HepG2 (cell line): ENCODE results near the gene MYH7B. TPM values are rescaled to one million over a fixed set of nuclear protein-coding genes. Genes with fewer than 3 reads are reported as not detected.

Experiments used
- ATAC-seq: fragments of 200-7000 bp; cut with Tn5 transposase; 3 replicates; pipeline ENCODE4 v1.9.1; 2020; ENCODE audit warnings: mild to moderate bottlenecking, moderate library complexity
- BruUV-seq: library from RNA; stranded (reverse); fragments of 400-500 nt; replicated peaks from 2 replicates; lab custom pipeline; 2021; lab: Mats Ljungman, UMichigan
- CTCF ChIA-PET: fragments of 300-600 bp; formaldehyde crosslinking; extraction: SDS; loops from one replicate; lab custom pipeline; 2021; ENCODE audit warnings: low total read pairs, inconsistent platforms, low intra/inter-chr PET ratio; lab: Yijun Ruan, JAX
- POLR2A ChIA-PET: fragments of 350-600 bp; sonication (Branson Sonifier 250); formaldehyde crosslinking; loops from one replicate; lab custom pipeline; 2020; ENCODE audit warnings: antibody characterized with exemption, inconsistent platforms; lab: Yijun Ruan, JAX
- DNase-seq: peaks from one replicate; pipeline ENCODE4 v3.0.0-alpha.2; 2015; ENCODE audit warnings: low spot score
- FAIRE-seq: peaks from 3 replicates; lab custom pipeline; 2011; peaks lifted over from hg19 to GRCh38; lab: Jason Lieb, UNC
- H2AFZ ChIP-seq: one replicate; pipeline ENCODE4 v1.6.1; 2011; ENCODE audit warnings: low read length, inconsistent platforms
- H3K27ac ChIP-seq: fragments of 300-600 bp; 3 replicates; pipeline ENCODE4 v1.8.0; 2011; ENCODE audit warnings: mixed run types, mild to moderate bottlenecking, mixed read lengths, low read length, inconsistent platforms; ENCODE audit not compliant: insufficient read depth; ENCODE audit errors: extremely low read length
- H3K27me3 ChIP-seq, 2 experiments: fragments of 200-600 bp in 1 of 2; 2 replicates in 1 of 2; 3 replicates in 1 of 2; pipeline versions ENCODE4 v1.6.0 to v1.8.0; 2011; ENCODE audit warnings: low read length in 2 of 2, mild to moderate bottlenecking in 2 of 2, moderate library complexity in 2 of 2, inconsistent platforms in 1 of 2; ENCODE audit not compliant: insufficient read depth in 2 of 2, control insufficient read depth in 1 of 2
- H3K36me3 ChIP-seq, 2 experiments: fragments of 200-600 bp in 1 of 2; replicated peaks in 1 of 2; 2 replicates in 1 of 2; 3 replicates in 1 of 2; pipeline versions ENCODE4 v1.5.1 to v1.8.0; 2011; ENCODE audit warnings: low read length in 2 of 2, inconsistent platforms in 1 of 2; ENCODE audit not compliant: insufficient read depth in 2 of 2, control insufficient read depth in 1 of 2
- H3K4me1 ChIP-seq: 2 replicates; pipeline ENCODE4 v1.5.1; 2012; ENCODE audit warnings: low read length, inconsistent platforms; ENCODE audit not compliant: insufficient read depth
- H3K4me2 ChIP-seq: 2 replicates; pipeline ENCODE4 v1.6.0; 2011; ENCODE audit warnings: low read depth, low read length, inconsistent platforms
- H3K4me3 ChIP-seq, 3 experiments: fragments of 200-600 bp in 1 of 3; sonication (generic), shearing (Covaris generic) in 1 of 3; replicated peaks in 1 of 3; 2 replicates each; pipeline ENCODE4 v1.5.1; 2011 to 2016; ENCODE audit warnings: low read length in 3 of 3, inconsistent platforms in 2 of 3, low read depth in 2 of 3, mild to moderate bottlenecking in 2 of 3, control low read depth in 1 of 3, mixed read lengths in 1 of 3; ENCODE audit not compliant: insufficient read depth in 1 of 3
- H3K79me2 ChIP-seq: one replicate; pipeline ENCODE4 v1.6.1; 2011; ENCODE audit warnings: low read length, inconsistent platforms; ENCODE audit not compliant: insufficient read depth
- H3K9ac ChIP-seq: 2 replicates; pipeline ENCODE4 v1.6.0; 2011; ENCODE audit warnings: mild to moderate bottlenecking, low read depth, low read length, inconsistent platforms; ENCODE audit not compliant: insufficient read depth
- H3K9me3 ChIP-seq: 2 replicates; pipeline ENCODE4 v1.5.1; 2012; ENCODE audit warnings: mild to moderate bottlenecking, low read length
- H4K20me1 ChIP-seq: 2 replicates; pipeline ENCODE4 v1.6.0; 2011; ENCODE audit warnings: inconsistent platforms, mild to moderate bottlenecking, low read length, moderate library complexity; ENCODE audit not compliant: insufficient read depth
- ATRX ChIP-seq: sonication (generic); formaldehyde crosslinking; IDR thresholded peaks from 2 replicates; pipeline ENCODE4 v1.4.0; 2020; ENCODE audit warnings: missing genetic modification reagents, borderline replicate concordance
- CBFB ChIP-seq: sonication (generic); formaldehyde crosslinking; IDR thresholded peaks from 2 replicates; pipeline ENCODE4 v1.4.0; 2020; ENCODE audit warnings: missing genetic modification reagents
- CEBPG ChIP-seq: IDR thresholded peaks from 2 replicates; pipeline ENCODE4 v1.6.1; 2016
- FLYWCH1 ChIP-seq: sonication (generic); formaldehyde crosslinking; IDR thresholded peaks from 2 replicates; pipeline ENCODE4 v1.8.1; 2023; ENCODE audit warnings: mild to moderate bottlenecking, missing genetic modification reagents
- GATA4 ChIP-seq: sonication (generic); IDR thresholded peaks from 2 replicates; pipeline ENCODE4 v1.6.1; 2016; ENCODE audit warnings: antibody characterized with exemption, low read depth, borderline replicate concordance
- HNRNPLL ChIP-seq: fragments of 200-400 bp; formaldehyde crosslinking; IDR thresholded peaks from 2 replicates; pipeline ENCODE4 v1.6.1; 2017; ENCODE audit warnings: mild to moderate bottlenecking, low read depth, low read length; ENCODE audit not compliant: poor library complexity, severe bottlenecking
- KLF13 ChIP-seq: sonication (generic); formaldehyde crosslinking; IDR thresholded peaks from 2 replicates; pipeline ENCODE4 v1.4.0; 2020; ENCODE audit warnings: mild to moderate bottlenecking, missing genetic modification reagents
- PHB2 ChIP-seq: fragments of 450-650 bp; IDR thresholded peaks from 2 replicates; pipeline ENCODE4 v1.6.1; 2018; ENCODE audit not compliant: partially characterized antibody
- PTBP1 ChIP-seq: fragments of 200-400 bp; formaldehyde crosslinking; IDR thresholded peaks from 2 replicates; pipeline ENCODE4 v1.6.1; 2018; ENCODE audit warnings: low read length, low read depth; ENCODE audit not compliant: poor library complexity, severe bottlenecking
- SIN3B ChIP-seq: fragments of 150-350 bp; IDR thresholded peaks from 2 replicates; pipeline ENCODE4 v1.6.1; 2014; ENCODE audit warnings: low read length
- THYN1 ChIP-seq: sonication (generic); formaldehyde crosslinking; IDR thresholded peaks from 2 replicates; pipeline ENCODE4 v1.8.1; 2023; ENCODE audit warnings: low read depth, mild to moderate bottlenecking, moderate library complexity, missing genetic modification reagents, borderline replicate concordance
- XRCC5 ChIP-seq: fragments of 200-400 bp; formaldehyde crosslinking; optimal IDR thresholded peaks from 2 replicates; pipeline ENCODE3; 2017; ENCODE audit warnings: mild to moderate bottlenecking, low read length
- ZBTB1 ChIP-seq: sonication (generic); formaldehyde crosslinking; IDR thresholded peaks from 2 replicates; pipeline ENCODE4 v1.4.0; 2020; ENCODE audit warnings: missing genetic modification reagents, borderline replicate concordance
- ZBTB43 ChIP-seq: sonication (generic); formaldehyde crosslinking; conservative IDR thresholded peaks from 2 replicates; pipeline ENCODE4 v1.4.0; 2020; ENCODE audit warnings: missing genetic modification reagents
- ZNF292 ChIP-seq: sonication (generic); formaldehyde crosslinking; IDR thresholded peaks from 2 replicates; pipeline ENCODE4 v1.8.1; 2022; ENCODE audit warnings: mild to moderate bottlenecking, low read depth, missing genetic modification reagents, borderline replicate concordance
- ZNF3 ChIP-seq: IDR thresholded peaks from 2 replicates; pipeline ENCODE4 v1.7.0; 2017; ENCODE audit warnings: inconsistent platforms
- ZNF337 ChIP-seq: sonication (generic); formaldehyde crosslinking; IDR thresholded peaks from 2 replicates; pipeline ENCODE4 v1.5.1; 2020; ENCODE audit warnings: missing genetic modification reagents, low read depth, mild to moderate bottlenecking, borderline replicate concordance
- ZNF549 ChIP-seq: sonication (generic); formaldehyde crosslinking; IDR thresholded peaks from 2 replicates; pipeline ENCODE4 v1.5.0; 2020; ENCODE audit warnings: missing genetic modification reagents
- ZNF550 ChIP-seq: sonication (generic); formaldehyde crosslinking; IDR thresholded peaks from 2 replicates; pipeline ENCODE4 v1.4.0; 2020; ENCODE audit warnings: mild to moderate bottlenecking, missing genetic modification reagents, borderline replicate concordance
- ZNF569 ChIP-seq: sonication (generic); formaldehyde crosslinking; IDR thresholded peaks from 2 replicates; pipeline ENCODE4 v1.5.0; 2020; ENCODE audit warnings: mild to moderate bottlenecking, missing genetic modification reagents, moderate library complexity, borderline replicate concordance
- ZNF576 ChIP-seq: sonication (generic); formaldehyde crosslinking; IDR thresholded peaks from 2 replicates; pipeline ENCODE4 v1.4.0; 2020; ENCODE audit warnings: mild to moderate bottlenecking, missing genetic modification reagents
- ZNF772 ChIP-seq: sonication (generic); formaldehyde crosslinking; IDR thresholded peaks from 2 replicates; pipeline ENCODE4 v1.5.0; 2020; ENCODE audit warnings: mild to moderate bottlenecking, missing genetic modification reagents
- ZSCAN5A ChIP-seq: sonication (generic); formaldehyde crosslinking; IDR thresholded peaks from 2 replicates; pipeline ENCODE4 v1.8.0; 2022; ENCODE audit warnings: mild to moderate bottlenecking, missing genetic modification reagents, borderline replicate concordance
- WGBS: methylation state at CpG from one replicate; pipeline ENCODE4 v1.1.6; 2017; ENCODE audit warnings: low lambda C conversion rate; 5-methylcytosine and 5-hydroxymethylcytosine counted together
- in situ Hi-C: cut with HindIII; loops from 2 replicates; pipeline ENCODE4 v1.10.0; 2017; ENCODE audit warnings: low pct_unique_long_range_greater_than_20kb; ENCODE audit not compliant: extremely low pct_ligation_motif_present
- intact Hi-C: fragments of 100-400 bp; cut with micrococcal nuclease; formaldehyde crosslinking; loops from one replicate; pipeline ENCODE4 v1.10.0; 2022; ENCODE audit not compliant: unreplicated experiment
- polyA plus RNA-seq, 8 experiments: library from polyadenylated mRNA; depleted of rRNA in 3 of 8; stranded (reverse) in 7 of 8; unstranded in 1 of 8; fragments of >200 nt; fragmentation: Illumina TruSeq in 4 of 8; extraction: Trizol in 4 of 8; gene quantifications; 2 replicates each; pipeline versions ENCODE4 v1.2.1 to v1.2.3, GENCODE V29; 2011 to 2016; ENCODE audit warnings: low read depth in 4 of 8, missing spikeins in 1 of 8, mixed read lengths in 1 of 8; ENCODE audit not compliant: insufficient read depth in 1 of 8
- total RNA-seq, 5 experiments: library from RNA; depleted of rRNA; stranded (reverse); fragments of >200 nt; fragmentation: Illumina TruSeq; extraction: Trizol; gene quantifications; 2 replicates each; pipeline ENCODE4 v1.2.3, GENCODE V29; 2016; ENCODE audit warnings: low read depth in 1 of 5

Gene MYH7B
- total and polyA plus RNA-seq, 2 of the 13 experiments (the other 11 are each of a cell fraction or from before 2014, with no cell fraction given) = 0.05 to 0.20 TPM

DNA sequence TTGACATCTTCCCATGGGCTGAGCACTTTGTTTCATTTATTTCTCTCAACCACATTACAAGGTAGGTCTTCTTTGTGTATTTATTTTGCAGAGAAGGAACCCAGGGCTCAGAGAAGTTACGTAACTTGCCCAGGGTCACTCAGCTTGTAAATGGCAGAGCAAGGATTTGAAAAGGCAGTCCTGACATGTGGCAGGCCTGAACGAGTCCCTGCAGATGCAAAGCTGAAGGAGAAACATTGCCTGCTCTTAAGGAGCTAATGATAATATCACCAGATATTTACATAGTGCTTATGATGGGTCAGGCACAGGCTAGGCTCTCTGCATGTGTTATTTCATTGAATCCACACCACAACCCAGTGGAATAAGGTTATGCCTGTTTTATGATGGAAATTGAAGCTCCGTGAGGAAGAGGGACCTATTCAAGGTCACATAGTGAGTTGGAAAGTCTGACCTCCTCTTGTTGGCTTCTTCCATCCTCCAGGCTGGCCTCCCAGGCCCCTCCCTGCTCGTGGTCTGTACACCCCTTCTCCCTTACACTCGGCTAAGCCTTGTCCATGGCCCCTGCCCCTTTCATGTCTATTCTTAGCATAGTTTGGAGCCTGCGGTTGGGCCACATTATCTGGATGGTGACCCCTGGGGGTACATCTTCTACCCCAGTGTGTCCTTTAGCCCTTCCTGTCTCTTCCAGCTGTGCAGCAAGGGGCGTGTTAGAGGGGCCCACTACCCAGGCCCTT, 12.5 kb downstream of the MYH7B start:
- H3K9me3 ChIP-seq = no peaks in the 10 kb centered on the region
- DNase-seq (no peak), FAIRE-seq (peak; percentile 34), ATAC-seq (no peak)
- BruUV-seq = no TSS peak
- H3K9ac ChIP-seq = no peak overlapping the region
- H3K4me2 ChIP-seq = no peak overlapping the region
- ChIA-PET POLR2A (interaction anchor here (1.1 to 1.8 kb wide), 3 partner anchors 12 to 31 kb away, joined by 3 to 7 read pairs (median 3); partner anchors contain the start of genes GSS and MYH7B), CTCF (no interaction called here)
- no peak overlapping the region for H2AFZ ChIP-seq
- no peaks in the 10 kb centered on the region for H3K79me2 ChIP-seq
- peaks cover 0 to 18% of the 10 kb centered on the region in 2 experiments; a peak in 2 of 5 replicates for H3K27me3 ChIP-seq
- H3K4me3 ChIP-seq = no peak overlapping the region
- H3K36me3 ChIP-seq = no peaks in the 10 kb centered on the region
- WGBS = 36% methylated on average over 7 of the region's 7 CpGs
- intact Hi-C loops (no loop called here), in situ Hi-C loops (no loop called here)
- H4K20me1 ChIP-seq = no peaks in the 10 kb centered on the region
- H3K27ac ChIP-seq = no peak overlapping the region
- H3K4me1 ChIP-seq = peaks cover 19% of the 10 kb centered on the region
- no peak for TF ChIP-seq PHB2
- no peak for TF ChIP-seq HNRNPLL
- TF ChIP-seq SIN3B = no peak
- no peak for TF ChIP-seq GATA4
- TF ChIP-seq ZNF550 (CRISPR knock-in tag) = 0 out of 2 replicates have a peak, but pooled peaks have one; percentile 24
- TF ChIP-seq CBFB (CRISPR knock-in tag) = no peak
- TF ChIP-seq ZNF549 (CRISPR knock-in tag) = no peak
- TF ChIP-seq THYN1 = no peak
- TF ChIP-seq KLF13 (CRISPR knock-in tag) = no peak
- TF ChIP-seq ZBTB1 (CRISPR knock-in tag) = no peak
- no peak for TF ChIP-seq ZSCAN5A (CRISPR knock-in tag)
- no peak for TF ChIP-seq FLYWCH1 (CRISPR knock-in tag)
- no peak for TF ChIP-seq ZNF3 (CRISPR knock-in tag)
- no peak for TF ChIP-seq ZNF337 (CRISPR knock-in tag)
- no peak for TF ChIP-seq ZNF292 (CRISPR knock-in tag)
- no peak for TF ChIP-seq PTBP1
- no peak for TF ChIP-seq ZBTB43 (CRISPR knock-in tag)
- no peak for TF ChIP-seq ZNF569 (CRISPR knock-in tag)
- TF ChIP-seq ATRX = no peak
- TF ChIP-seq ZNF576 (CRISPR knock-in tag) = 0 out of 2 replicates have a peak, but pooled peaks have one; percentile 55
- no peak for TF ChIP-seq ZNF772 (CRISPR knock-in tag)
- TF ChIP-seq CEBPG = peak; percentile 38; the same call in 1 of the 2 replicates
- no peak for TF ChIP-seq XRCC5
